GM19023 (cell line): ENCODE results near the gene FAM171A1.
A peak's percentile ranks its signal among the peaks of the same experiment; 100 is the strongest.

Experiments used
- ATAC-seq: cut with Tn5 transposase; IDR thresholded peaks from one replicate; pipeline ENCODE4 v1.9.1; 2021; ENCODE audit warnings: mild to moderate bottlenecking, moderate library complexity; ENCODE audit not compliant: unreplicated experiment

The FAM171A1 gene

GRCh38 chr10:15374566-15374965 lies 3.5 kb upstream of the FAM171A1 start:
- ATAC-seq: no peak

GRCh38 chr10:15374156-15374555 lies 3.1 kb upstream of the FAM171A1 start:
- no peak for ATAC-seq

- ATAC-seq: no peak
Measured at GRCh38 chr10:15373199-15373598, 2.1 kb upstream of the FAM171A1 start.

GRCh38 chr10:15370212-15370855 lies 755 bp downstream of the FAM171A1 start:
- ATAC-seq: peak; percentile 16

- ATAC-seq: no peak
Measured at GRCh38 chr10:15369256-15370211, 1.6 kb downstream of the FAM171A1 start.

- no peak for ATAC-seq
Measured at GRCh38 chr10:15368101-15368855, 2.8 kb downstream of the FAM171A1 start.

GRCh38 chr10:15367296-15368085 lies 3.6 kb downstream of the FAM171A1 start:
- no peak for ATAC-seq

- no peak for ATAC-seq
Measured at GRCh38 chr10:15365692-15366091, 5.4 kb downstream of the FAM171A1 start.

GRCh38 chr10:15364001-15364400 lies 7.1 kb downstream of the FAM171A1 start:
- ATAC-seq: no peak

GRCh38 chr10:15363031-15363430 lies 8.1 kb downstream of the FAM171A1 start:
- no peak for ATAC-seq

- no peak for ATAC-seq
Measured at GRCh38 chr10:15361131-15361530, 10.0 kb downstream of the FAM171A1 start.

GRCh38 chr10:15360566-15360965 lies 10.5 kb downstream of the FAM171A1 start:
- no peak for ATAC-seq

GRCh38 chr10:15353471-15354017 lies 17.5 kb downstream of the FAM171A1 start:
- ATAC-seq: no peak

- no peak for ATAC-seq
Measured at GRCh38 chr10:15352836-15353235, 18.3 kb downstream of the FAM171A1 start.

GRCh38 chr10:15352201-15352600 lies 18.9 kb downstream of the FAM171A1 start:
- no peak for ATAC-seq

GRCh38 chr10:15351099-15351820 lies 19.8 kb downstream of the FAM171A1 start:
- no peak for ATAC-seq

GRCh38 chr10:15349112-15349511 lies 22.0 kb downstream of the FAM171A1 start:
- no peak for ATAC-seq

- ATAC-seq: no peak
Measured at GRCh38 chr10:15348579-15348978, 22.5 kb downstream of the FAM171A1 start.

GRCh38 chr10:15347150-15347549 lies 23.9 kb downstream of the FAM171A1 start:
- ATAC-seq: no peak
